Activated CD4-positive, alpha-beta memory T cell treated with anti-CD3 and anti-CD28 coated beads, Interleukin-2, amount 10 ng/mL, durations not matched to agents 7 days and 5 days (primary cell): Measurements from ENCODE around the gene ZMYM4. TPM values are rescaled to one million over a fixed set of nuclear protein-coding genes. Genes with fewer than 3 reads are reported as not detected.

Experiments used
- CTCF ChIA-PET: fragments of 350-600 bp; sonication (Branson Sonifier 250); formaldehyde crosslinking; loops from one replicate; lab custom pipeline; 2021; ENCODE audit warnings: antibody characterized with exemption, inconsistent platforms; lab: Charles Lee
- POLR2A ChIA-PET: fragments of 350-600 bp; sonication (Branson Sonifier 250); formaldehyde crosslinking; loops from one replicate; lab custom pipeline; 2021; ENCODE audit warnings: antibody characterized with exemption; lab: Charles Lee
- DNase-seq: peaks from one replicate; pipeline ENCODE4 v3.0.0-alpha.2; 2020
- H3K27ac Mint-ChIP-seq: one replicate; pipeline ENCODE4 v1.8.0; 2021; ENCODE audit warnings: mild to moderate bottlenecking, mixed read lengths
- H3K27me3 Mint-ChIP-seq: one replicate; pipeline ENCODE4 v1.8.0; 2021; ENCODE audit warnings: mixed read lengths
- H3K36me3 Mint-ChIP-seq: one replicate; pipeline ENCODE4 v1.8.0; 2021; ENCODE audit warnings: low read depth, mixed read lengths
- H3K4me1 Mint-ChIP-seq: one replicate; pipeline ENCODE4 v1.8.0; 2021; ENCODE audit warnings: mixed read lengths
- H3K4me3 Mint-ChIP-seq: one replicate; pipeline ENCODE4 v1.8.0; 2021; ENCODE audit warnings: mild to moderate bottlenecking, mixed read lengths
- H3K9me3 Mint-ChIP-seq: one replicate; pipeline ENCODE4 v1.8.0; 2021; ENCODE audit warnings: mixed read lengths
- total RNA-seq, 2 experiments: library from RNA; stranded (reverse); gene quantifications; one replicate each; pipeline ENCODE4 v1.2.3, GENCODE V29; 2021

Gene ZMYM4
- total RNA-seq, 2 experiments from 2014 or later: 26.8 to 28.7 TPM

- H3K9me3 Mint-ChIP-seq: peaks cover 16% of the 10 kb centered on the region
- no peak for DNase-seq
- H3K27ac Mint-ChIP-seq: no peak overlapping the region
- ChIA-PET CTCF (no interaction called here), POLR2A (no interaction called here)
- no peaks in the 10 kb centered on the region for H3K27me3 Mint-ChIP-seq
- H3K36me3 Mint-ChIP-seq: peaks cover 37% of the 10 kb centered on the region
- H3K4me3 Mint-ChIP-seq: no peak overlapping the region
- H3K4me1 Mint-ChIP-seq: peaks cover 15% of the 10 kb centered on the region
Observed at GRCh38 chr1:35282172-35282571, 13.7 kb downstream of the ZMYM4 start.

- ChIA-PET CTCF (no interaction called here), POLR2A (no interaction called here)
- H3K4me3 Mint-ChIP-seq: no peak overlapping the region
- no peaks in the 10 kb centered on the region for H3K27me3 Mint-ChIP-seq
- peaks cover 25% of the 10 kb centered on the region for H3K36me3 Mint-ChIP-seq
- H3K9me3 Mint-ChIP-seq: peaks cover 16% of the 10 kb centered on the region
- DNase-seq: no peak
- H3K27ac Mint-ChIP-seq: no peak overlapping the region
- H3K4me1 Mint-ChIP-seq: peaks cover 18% of the 10 kb centered on the region
Observed at GRCh38 chr1:35284852-35285251, 16.3 kb downstream of the ZMYM4 start.

GRCh38 chr1:35285771-35286606 lies 17.5 kb downstream of the ZMYM4 start:
- Mint-ChIP-seq H3K4me3 (no peak overlapping the region), H3K4me1 (peaks cover 18% of the 10 kb centered on the region), H3K36me3 (peaks cover 22% of the 10 kb centered on the region), H3K9me3 (peaks cover 16% of the 10 kb centered on the region), H3K27ac (no peak overlapping the region), H3K27me3 (no peaks in the 10 kb centered on the region)
- POLR2A ChIA-PET: interaction anchor here (0.7 kb wide), 1 partner anchor 115 kb away, joined by 5 read pairs; no protein-coding TSS in a partner anchor
- DNase-seq: no peak
- CTCF ChIA-PET: interaction anchor here (0.7 kb wide), 1 partner anchor 12 kb away, joined by 3 read pairs; no protein-coding TSS in a partner anchor

GRCh38 chr1:35287807-35288640 lies 19.5 kb downstream of the ZMYM4 start:
- peaks cover 18% of the 10 kb centered on the region for H3K4me1 Mint-ChIP-seq
- H3K27ac Mint-ChIP-seq: no peak overlapping the region
- H3K9me3 Mint-ChIP-seq: peaks cover 9% of the 10 kb centered on the region
- peaks cover 15% of the 10 kb centered on the region for H3K36me3 Mint-ChIP-seq
- no peaks in the 10 kb centered on the region for H3K27me3 Mint-ChIP-seq
- H3K4me3 Mint-ChIP-seq: no peak overlapping the region
- ChIA-PET POLR2A (no interaction called here), CTCF (interaction anchor here (0.6 kb wide), 1 partner anchor 264 kb away, joined by 3 read pairs; no protein-coding TSS in a partner anchor)
- no peak for DNase-seq

- POLR2A ChIA-PET: no interaction called here
- Mint-ChIP-seq H3K4me3 (no peak overlapping the region), H3K27me3 (no peaks in the 10 kb centered on the region), H3K36me3 (peaks cover 15% of the 10 kb centered on the region), H3K9me3 (peaks cover 9% of the 10 kb centered on the region), H3K4me1 (peaks cover 18% of the 10 kb centered on the region), H3K27ac (no peak overlapping the region)
- DNase-seq: no peak
- CTCF ChIA-PET: no interaction called here
Observed at GRCh38 chr1:35288761-35289160, 20.3 kb downstream of the ZMYM4 start.

- no peak for DNase-seq
- H3K27ac Mint-ChIP-seq: no peak overlapping the region
- CTCF ChIA-PET: interaction anchor here (1.3 kb wide), 1 partner anchor 22 kb away, joined by 3 read pairs; the partner anchor contains the start of gene ZMYM4
- peaks cover 18% of the 10 kb centered on the region for H3K4me1 Mint-ChIP-seq
- no peaks in the 10 kb centered on the region for H3K27me3 Mint-ChIP-seq
- POLR2A ChIA-PET: interaction anchor here (0.6 kb wide), 1 partner anchor 135 kb away, joined by 3 read pairs; no protein-coding TSS in a partner anchor
- H3K9me3 Mint-ChIP-seq: no peaks in the 10 kb centered on the region
- H3K36me3 Mint-ChIP-seq: peaks cover 4% of the 10 kb centered on the region
- H3K4me3 Mint-ChIP-seq: no peak overlapping the region
Observed at GRCh38 chr1:35290452-35290851, 21.9 kb downstream of the ZMYM4 start.

- ChIA-PET CTCF (no interaction called here), POLR2A (no interaction called here)
- DNase-seq: no peak
- Mint-ChIP-seq H3K36me3 (peaks cover 2% of the 10 kb centered on the region), H3K4me1 (peaks cover 2% of the 10 kb centered on the region), H3K27ac (no peak overlapping the region), H3K27me3 (no peaks in the 10 kb centered on the region), H3K9me3 (no peaks in the 10 kb centered on the region), H3K4me3 (no peak overlapping the region)
Observed at GRCh38 chr1:35294809-35295208, 26.3 kb downstream of the ZMYM4 start.

- DNase-seq: no peak
- Mint-ChIP-seq H3K36me3 (peaks cover 2% of the 10 kb centered on the region), H3K4me3 (no peak overlapping the region), H3K27ac (no peak overlapping the region), H3K27me3 (no peaks in the 10 kb centered on the region), H3K9me3 (no peaks in the 10 kb centered on the region), H3K4me1 (peaks cover 2% of the 10 kb centered on the region)
- CTCF ChIA-PET: interaction anchor here (0.6 to 0.9 kb wide), 2 partner anchors 11 to 96 kb away, joined by 3 to 4 read pairs; no protein-coding TSS in a partner anchor
- POLR2A ChIA-PET: no interaction called here
Observed at GRCh38 chr1:35297886-35298285, 29.4 kb downstream of the ZMYM4 start.

- H3K36me3 Mint-ChIP-seq: peaks cover 2% of the 10 kb centered on the region
- H3K4me1 Mint-ChIP-seq: peaks cover 2% of the 10 kb centered on the region
- H3K27ac Mint-ChIP-seq: no peak overlapping the region
- ChIA-PET POLR2A (no interaction called here), CTCF (interaction anchor here (0.6 to 1.0 kb wide), 4 partner anchors 12 to 99 kb away, joined by 3 to 5 read pairs (median 4); no protein-coding TSS in a partner anchor)
- H3K4me3 Mint-ChIP-seq: no peak overlapping the region
- DNase-seq: peak; percentile 18
- no peaks in the 10 kb centered on the region for H3K27me3 Mint-ChIP-seq
- no peaks in the 10 kb centered on the region for H3K9me3 Mint-ChIP-seq
Observed at GRCh38 chr1:35298464-35298863, 30.0 kb downstream of the ZMYM4 start.

- no peaks in the 10 kb centered on the region for H3K9me3 Mint-ChIP-seq
- ChIA-PET POLR2A (no interaction called here), CTCF (no interaction called here)
- H3K27me3 Mint-ChIP-seq: no peaks in the 10 kb centered on the region
- no peak overlapping the region for H3K27ac Mint-ChIP-seq
- H3K4me3 Mint-ChIP-seq: no peak overlapping the region
- H3K4me1 Mint-ChIP-seq: peaks cover 2% of the 10 kb centered on the region
- peaks cover 2% of the 10 kb centered on the region for H3K36me3 Mint-ChIP-seq
- no peak for DNase-seq
Observed at GRCh38 chr1:35300376-35300775, 31.9 kb downstream of the ZMYM4 start.

- no peak overlapping the region for H3K4me3 Mint-ChIP-seq
- H3K27me3 Mint-ChIP-seq: no peaks in the 10 kb centered on the region
- peaks cover 4% of the 10 kb centered on the region for H3K36me3 Mint-ChIP-seq
- H3K27ac Mint-ChIP-seq: no peak overlapping the region
- DNase-seq: no peak
- POLR2A ChIA-PET: no interaction called here
- H3K9me3 Mint-ChIP-seq: no peaks in the 10 kb centered on the region
- peaks cover 2% of the 10 kb centered on the region for H3K4me1 Mint-ChIP-seq
- CTCF ChIA-PET: interaction anchor here (1.1 kb wide), 1 partner anchor 99 kb away, joined by 3 read pairs; no protein-coding TSS in a partner anchor
Observed at GRCh38 chr1:35301674-35302392, 33.3 kb downstream of the ZMYM4 start.

GRCh38 chr1:35305383-35305782 lies 36.9 kb downstream of the ZMYM4 start:
- Mint-ChIP-seq H3K27me3 (no peaks in the 10 kb centered on the region), H3K9me3 (no peaks in the 10 kb centered on the region), H3K4me3 (no peak overlapping the region), H3K27ac (no peak overlapping the region), H3K36me3 (peaks cover 4% of the 10 kb centered on the region), H3K4me1 (no peaks in the 10 kb centered on the region)
- ChIA-PET CTCF (no interaction called here), POLR2A (no interaction called here)
- no peak for DNase-seq
